Upper lobe of left lung (tissue), 6 donors: ENCODE results near the gene RRAS2. TPM values are rescaled to one million over a fixed set of nuclear protein-coding genes. Genes with fewer than 3 reads are reported as not detected.

ENCODE experiments used
- ATAC-seq, 2 donors: fragments of 200-7000 bp; cut with Tn5 transposase; one replicate each; pipeline ENCODE4 v1.9.1; 2022; ENCODE audit warnings: mild to moderate bottlenecking in 2 of 2, moderate library complexity in 2 of 2; ENCODE audit not compliant: low FRiP score in 2 of 2
- DNase-seq, 2 donors: peaks; one replicate each; pipeline ENCODE4 v3.0.0-alpha.2; 2019 to 2020
- H3K27ac ChIP-seq, 4 donors: fragments of 200-600 bp; sonication (generic); one replicate each; pipeline ENCODE4 v1.5.1; 2016 to 2019
- H3K27me3 ChIP-seq, 4 donors: fragments of 200-600 bp; sonication (generic); one replicate each; pipeline ENCODE4 v1.5.1; 2017 to 2019
- H3K36me3 ChIP-seq, 4 donors: fragments of 200-600 bp; sonication (generic); one replicate each; pipeline ENCODE4 v1.5.1; 2016 to 2019
- H3K4me1 ChIP-seq, 4 donors: fragments of 200-600 bp; sonication (generic); one replicate each; pipeline ENCODE4 v1.5.1; 2018 to 2019
- H3K4me3 ChIP-seq, 4 donors: fragments of 200-600 bp; sonication (generic); one replicate each; pipeline ENCODE4 v1.5.1; 2017 to 2019; ENCODE audit warnings: mild to moderate bottlenecking in 2 of 4, moderate library complexity in 1 of 4
- H3K9me3 ChIP-seq, 4 donors: fragments of 200-600 bp; sonication (generic); one replicate each; pipeline ENCODE4 v1.5.1; 2018 to 2019
- CTCF ChIP-seq, 6 experiments: fragments of 450-650 bp in 4 of 6; fragments of 200-600 bp in 2 of 6; sonication (generic) in 2 of 6; IDR thresholded peaks; one replicate each; pipeline ENCODE4 v1.5.1; 2016 to 2019; ENCODE audit warnings: antibody characterized with exemption in 6 of 6
- EP300 ChIP-seq, 4 donors: sonication (generic); formaldehyde crosslinking; IDR thresholded peaks; one replicate each; pipeline ENCODE4 v1.5.1; 2017; ENCODE audit warnings: antibody characterized with exemption in 4 of 4, control low read depth in 2 of 4
- POLR2A ChIP-seq, 4 donors: fragments of 450-650 bp; IDR thresholded peaks; one replicate each; pipeline ENCODE4 v1.5.1; 2016 to 2017; ENCODE audit warnings: antibody characterized with exemption in 4 of 4, mild to moderate bottlenecking in 2 of 4
- POLR2AphosphoS5 ChIP-seq, 2 donors: sonication (generic); formaldehyde crosslinking; IDR thresholded peaks; one replicate each; pipeline ENCODE4 v1.5.1; 2017; ENCODE audit warnings: antibody characterized with exemption in 2 of 2
- WGBS, 2 donors: methylation state at CpG; one replicate each; pipeline ENCODE4 v1.1.5; 2017 to 2018; 5-methylcytosine and 5-hydroxymethylcytosine counted together
- total RNA-seq, 6 donors: library from RNA; depleted of rRNA in 4 of 6; stranded (reverse); fragments of >200 nt in 4 of 6; gene quantifications; one replicate each; pipeline versions ENCODE4 v1.1.0 to v1.2.1, GENCODE V29; 2016 to 2021
- donor health status: DM: no; HTN: no; CAD: no; lungs with moderate emphysema.
- donor health status: DM: no; HTN: yes; CAD: no; lungs with severe emphysema.

The RRAS2 gene
- total RNA-seq, 6 donors from 2014 or later, result 23.0 to 70.4 (median 40.2) TPM

- 71 to 78% methylated on average over 11 of the region's 11 CpGs for WGBS, 2 donors
- H3K4me3 ChIP-seq, result no peak overlapping the region
- TF ChIP-seq POLR2AphosphoS5 (IDR thresholded peaks at IDR 0.05) (no peak), POLR2A (IDR thresholded peaks at IDR 0.05) (no peak), CTCF (IDR thresholded peaks at IDR 0.05) (no peak), EP300 (IDR thresholded peaks at IDR 0.05) (no peak)
- no peaks in the 10 kb centered on the region for H3K36me3 ChIP-seq
- H3K4me1 ChIP-seq, result no peaks in the 10 kb centered on the region
- H3K9me3 ChIP-seq, result peaks cover 0 to 5% (median 2%) of the 10 kb centered on the region in 4 donors
- DNase-seq (no peak), ATAC-seq (no peak)
- no peaks in the 10 kb centered on the region for H3K27me3 ChIP-seq
- H3K27ac ChIP-seq, result no peak overlapping the region
These were observed 129.5 kb downstream of the RRAS2 start for GRCh38 chr11:14229472-14229871.

DNA sequence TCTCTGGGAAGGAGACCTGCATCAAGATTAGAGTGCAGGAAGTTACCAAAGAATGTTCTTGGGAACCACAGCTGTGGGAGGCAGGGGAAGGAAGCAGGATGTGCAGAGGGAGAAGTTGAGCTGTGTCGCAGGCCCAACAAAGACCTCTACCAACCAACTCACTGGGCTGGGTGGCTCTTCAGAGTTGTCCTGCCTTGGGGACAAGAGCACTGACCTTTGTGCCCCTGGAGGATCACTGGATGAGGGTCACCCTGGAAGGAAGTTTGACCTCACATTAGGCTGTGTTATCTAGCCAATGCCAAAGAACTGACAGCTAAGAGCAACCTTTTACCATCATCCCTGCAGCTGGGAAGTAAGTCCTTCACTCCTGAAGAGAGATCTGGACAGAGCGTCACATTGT lies 130.6 kb downstream of the RRAS2 start:
- Histone ChIP-seq H3K36me3 (no peaks in the 10 kb centered on the region), H3K27ac (no peak overlapping the region), H3K4me3 (no peak overlapping the region), H3K27me3 (no peaks in the 10 kb centered on the region), H3K9me3 (peaks cover 0 to 5% (median 2%) of the 10 kb centered on the region in 4 donors), H3K4me1 (no peaks in the 10 kb centered on the region)
- ATAC-seq (no peak), DNase-seq (no peak)
- 63 to 74% methylated on average over 2 of the region's 2 CpGs for WGBS, 2 donors
- TF ChIP-seq POLR2A (IDR thresholded peaks at IDR 0.05) (no peak), EP300 (IDR thresholded peaks at IDR 0.05) (no peak), CTCF (IDR thresholded peaks at IDR 0.05) (no peak), POLR2AphosphoS5 (IDR thresholded peaks at IDR 0.05) (no peak)

Other genes with a start within 250 kb of the RRAS2 start
- 100 to 1,000 TPM in 1 of 6 donors, 10 to 100 TPM in 5; 56.2 to 139 (median 84.2) TPM for gene COPB1, start 140.6 kb upstream of the RRAS2 start, total RNA-seq
- 100 to 1,000 TPM in 3 of 6 donors, 10 to 100 TPM in 3; 66.1 to 113 (median 101) TPM for gene PSMA1, start 161.2 kb upstream of the RRAS2 start, total RNA-seq